ENCODE measurements around the gene HOXC13. TPM values are rescaled to one million over a fixed set of nuclear protein-coding genes. Genes with fewer than 3 reads are reported as not detected.

HOXC13 gene
- total and polyA plus RNA-seq, 2 of the 13 experiments (the other 11 are each of a cell fraction or from before 2014, with no cell fraction given) = 0.07 TPM; not detected in 1

- no peak overlapping the region for H3K27ac ChIP-seq (ENCODE audit: extremely low read length, insufficient read depth, low read length)
- 0 out of 2 replicates have a peak, but pooled peaks cover 2% of the 10 kb centered on the region for H4K20me1 ChIP-seq (ENCODE audit: insufficient read depth, low read length)
- H3K9ac ChIP-seq (ENCODE audit: insufficient read depth, low read depth, low read length) = no peak overlapping the region
- no peak overlapping the region for H3K4me3 ChIP-seq (replicated peaks in 1 of 3; ENCODE audit: insufficient read depth in 1 of 3, low read depth in 2 of 3, low read length in 3 of 3)
- FAIRE-seq = no peak
- TF ChIP-seq ZNF44 (CRISPR knock-in tag; IDR thresholded peaks at IDR 0.05) (no peak), ARNT (IDR thresholded peaks at IDR 0.05) (no peak), EEA1 (CRISPR knock-in tag; IDR thresholded peaks at IDR 0.05; ENCODE audit: borderline replicate concordance) (no peak), REPIN1 (CRISPR knock-in tag; IDR thresholded peaks at IDR 0.05; ENCODE audit: borderline replicate concordance, low read depth) (no peak), ZNF850 (CRISPR knock-in tag; conservative IDR thresholded peaks at IDR 0.05) (no peak), NCOA2 (CRISPR knock-in tag; IDR thresholded peaks at IDR 0.05) (no peak), FUBP1 (CRISPR knock-in tag; IDR thresholded peaks at IDR 0.05; ENCODE audit: borderline replicate concordance) (no peak), RBAK (CRISPR knock-in tag; IDR thresholded peaks at IDR 0.05) (no peak), ZNF10 (CRISPR knock-in tag; IDR thresholded peaks at IDR 0.05; ENCODE audit: borderline replicate concordance, low read depth) (no peak), E2F5 (CRISPR knock-in tag; conservative IDR thresholded peaks at IDR 0.05) (no peak), ZFP90 (CRISPR knock-in tag; IDR thresholded peaks at IDR 0.05; ENCODE audit: borderline replicate concordance) (no peak), KLF9 (CRISPR knock-in tag; IDR thresholded peaks at IDR 0.05; ENCODE audit: low read depth) (no peak), TSC22D2 (CRISPR knock-in tag; IDR thresholded peaks at IDR 0.05; ENCODE audit: borderline replicate concordance) (no peak), TARDBP (CRISPR knock-in tag; IDR thresholded peaks at IDR 0.05) (no peak), ZNF468 (CRISPR knock-in tag; IDR thresholded peaks at IDR 0.05) (no peak), MLXIP (CRISPR knock-in tag; IDR thresholded peaks at IDR 0.05; ENCODE audit: borderline replicate concordance) (no peak), JARID2 (CRISPR knock-in tag; IDR thresholded peaks at IDR 0.05; ENCODE audit: insufficient replicate concordance) (no peak)
- in situ Hi-C loops (cut with HindIII; ENCODE audit: extremely low pct_ligation_motif_present, low pct_unique_long_range_greater_than_20kb) (no loop called here), intact Hi-C loops (cut with micrococcal nuclease; ENCODE audit: unreplicated experiment) (no loop called here)
- ChIA-PET CTCF (ENCODE audit: low intra/inter-chr PET ratio, low total read pairs) (no interaction called here), POLR2A (no interaction called here)
- H3K4me1 ChIP-seq (ENCODE audit: insufficient read depth, low read length) = peaks cover 11% of the 10 kb centered on the region; the same call in 1 of the 2 replicates
- no peak for ATAC-seq
- 24% methylated on average over 10 of the region's 12 CpGs for WGBS (ENCODE audit: low lambda C conversion rate)
- BruUV-seq (replicated peaks) = no TSS peak
- H3K9me3 ChIP-seq (ENCODE audit: low read length) = no peaks in the 10 kb centered on the region
- H3K27me3 ChIP-seq (ENCODE audit: control insufficient read depth in 1 of 2, insufficient read depth in 2 of 2, low read length in 2 of 2) = peaks cover 19 to 99% of the 10 kb centered on the region in 2 experiments
- H2AFZ ChIP-seq (ENCODE audit: low read length) = no peak overlapping the region
- no peak overlapping the region for H3K4me2 ChIP-seq (ENCODE audit: low read depth, low read length)
- no peaks in the 10 kb centered on the region for H3K36me3 ChIP-seq (replicated peaks in 1 of 2; ENCODE audit: control insufficient read depth in 1 of 2, insufficient read depth in 2 of 2, low read length in 2 of 2)
- no peaks in the 10 kb centered on the region for H3K79me2 ChIP-seq (ENCODE audit: insufficient read depth, low read length)
- no peak for DNase-seq (ENCODE audit: low spot score)
Observed at GRCh38 chr12:53969588-53970259, 31.1 kb downstream of the HOXC13 start.

Measured in HepG2 (cell line).